Measurements from ENCODE around the gene CLEC16A. TPM values are rescaled to one million over a fixed set of nuclear protein-coding genes. Genes with fewer than 3 reads are reported as not detected.

The CLEC16A gene
- total and polyA plus RNA-seq, 2 experiments from 2014 or later, result 9.9 to 24.1 TPM

DNA sequence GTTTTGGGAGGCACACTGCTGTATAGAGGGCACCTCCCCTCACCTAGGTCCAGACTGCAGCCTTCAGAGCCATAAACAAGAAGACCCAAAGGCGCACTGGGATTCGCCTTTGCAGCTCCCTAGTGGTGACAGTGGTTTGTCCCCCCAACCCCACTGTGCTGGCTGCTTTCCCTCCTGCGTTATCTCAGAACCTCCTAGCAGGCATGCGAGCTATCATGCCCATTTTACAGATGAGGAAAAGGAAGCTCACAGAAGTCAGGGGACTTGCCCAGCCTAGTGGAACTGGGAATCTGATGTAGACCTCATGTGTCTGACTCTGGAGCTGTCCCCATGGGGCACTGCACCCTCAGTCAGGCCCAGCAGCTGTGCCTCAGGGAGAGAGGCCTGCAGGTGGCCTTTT is 115.2 kb downstream of the CLEC16A start:
- no peaks in the 10 kb centered on the region for H3K36me3 Mint-ChIP-seq (ENCODE audit: low read depth)
- Histone ChIP-seq H3K79me2 (replicated peaks; ENCODE audit: insufficient read depth) (no peaks in the 10 kb centered on the region), H3K4me3 (no peak overlapping the region), H3K36me3 (ENCODE audit: insufficient read depth) (no peaks in the 10 kb centered on the region), H4K20me1 (replicated peaks; ENCODE audit: insufficient read depth) (no peaks in the 10 kb centered on the region), H2AFZ (no peak overlapping the region), H3K4me1 (ENCODE audit: insufficient read depth) (no peaks in the 10 kb centered on the region), H3K9me2 (ENCODE audit: insufficient read depth) (no peaks in the 10 kb centered on the region), H3K27me3 (ENCODE audit: insufficient read depth) (no peaks in the 10 kb centered on the region), H3K4me2 (no peak overlapping the region), H3F3A (replicated peaks; ENCODE audit: low read depth) (no peaks in the 10 kb centered on the region), H3K27ac (ENCODE audit: low read depth) (no peak overlapping the region)
- no peaks in the 10 kb centered on the region for H3K9me3 Mint-ChIP-seq
- no peak overlapping the region for H3K4me3 Mint-ChIP-seq
- H3K27ac Mint-ChIP-seq, result no peak overlapping the region
- peaks cover 8% of the 10 kb centered on the region for H3K4me1 Mint-ChIP-seq
- DNase-seq (ENCODE audit: low spot score), result no peak
- TF ChIP-seq, protein P1, sequence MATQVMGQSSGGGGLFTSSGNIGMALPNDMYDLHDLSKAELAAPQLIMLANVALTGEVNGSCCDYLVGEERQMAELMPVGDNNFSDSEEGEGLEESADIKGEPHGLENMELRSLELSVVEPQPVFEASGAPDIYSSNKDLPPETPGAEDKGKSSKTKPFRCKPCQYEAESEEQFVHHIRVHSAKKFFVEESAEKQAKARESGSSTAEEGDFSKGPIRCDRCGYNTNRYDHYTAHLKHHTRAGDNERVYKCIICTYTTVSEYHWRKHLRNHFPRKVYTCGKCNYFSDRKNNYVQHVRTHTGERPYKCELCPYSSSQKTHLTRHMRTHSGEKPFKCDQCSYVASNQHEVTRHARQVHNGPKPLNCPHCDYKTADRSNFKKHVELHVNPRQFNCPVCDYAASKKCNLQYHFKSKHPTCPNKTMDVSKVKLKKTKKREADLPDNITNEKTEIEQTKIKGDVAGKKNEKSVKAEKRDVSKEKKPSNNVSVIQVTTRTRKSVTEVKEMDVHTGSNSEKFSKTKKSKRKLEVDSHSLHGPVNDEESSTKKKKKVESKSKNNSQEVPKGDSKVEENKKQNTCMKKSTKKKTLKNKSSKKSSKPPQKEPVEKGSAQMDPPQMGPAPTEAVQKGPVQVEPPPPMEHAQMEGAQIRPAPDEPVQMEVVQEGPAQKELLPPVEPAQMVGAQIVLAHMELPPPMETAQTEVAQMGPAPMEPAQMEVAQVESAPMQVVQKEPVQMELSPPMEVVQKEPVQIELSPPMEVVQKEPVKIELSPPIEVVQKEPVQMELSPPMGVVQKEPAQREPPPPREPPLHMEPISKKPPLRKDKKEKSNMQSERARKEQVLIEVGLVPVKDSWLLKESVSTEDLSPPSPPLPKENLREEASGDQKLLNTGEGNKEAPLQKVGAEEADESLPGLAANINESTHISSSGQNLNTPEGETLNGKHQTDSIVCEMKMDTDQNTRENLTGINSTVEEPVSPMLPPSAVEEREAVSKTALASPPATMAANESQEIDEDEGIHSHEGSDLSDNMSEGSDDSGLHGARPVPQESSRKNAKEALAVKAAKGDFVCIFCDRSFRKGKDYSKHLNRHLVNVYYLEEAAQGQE (IDR thresholded peaks at IDR 0.05; ENCODE audit: unreplicated experiment), result no peak
- no peak for TF ChIP-seq NANOG (IDR thresholded peaks at IDR 0.05; ENCODE audit: borderline replicate concordance)
- no peak for TF ChIP-seq ETS1 (IDR thresholded peaks at IDR 0.05)
- TF ChIP-seq ZNF331 (CRISPR knock-in tag; IDR thresholded peaks at IDR 0.05; ENCODE audit: low read depth), result no peak
- no peak for TF ChIP-seq EZH2phosphoT487 (IDR thresholded peaks at IDR 0.05; ENCODE audit: unreplicated experiment)
- no peak for TF ChIP-seq STAT1 (IDR thresholded peaks at IDR 0.05; ENCODE audit: unreplicated experiment)
- TF ChIP-seq JUNB (IDR thresholded peaks at IDR 0.05; ENCODE audit: unreplicated experiment), result no peak
- no peak for TF ChIP-seq CTCF (conservative IDR thresholded peaks at IDR 0.05; ENCODE audit: low read depth in 2 of 2)
- TF ChIP-seq ZNF114 (CRISPR knock-in tag; IDR thresholded peaks at IDR 0.05), result no peak
- TF ChIP-seq, protein P2, sequence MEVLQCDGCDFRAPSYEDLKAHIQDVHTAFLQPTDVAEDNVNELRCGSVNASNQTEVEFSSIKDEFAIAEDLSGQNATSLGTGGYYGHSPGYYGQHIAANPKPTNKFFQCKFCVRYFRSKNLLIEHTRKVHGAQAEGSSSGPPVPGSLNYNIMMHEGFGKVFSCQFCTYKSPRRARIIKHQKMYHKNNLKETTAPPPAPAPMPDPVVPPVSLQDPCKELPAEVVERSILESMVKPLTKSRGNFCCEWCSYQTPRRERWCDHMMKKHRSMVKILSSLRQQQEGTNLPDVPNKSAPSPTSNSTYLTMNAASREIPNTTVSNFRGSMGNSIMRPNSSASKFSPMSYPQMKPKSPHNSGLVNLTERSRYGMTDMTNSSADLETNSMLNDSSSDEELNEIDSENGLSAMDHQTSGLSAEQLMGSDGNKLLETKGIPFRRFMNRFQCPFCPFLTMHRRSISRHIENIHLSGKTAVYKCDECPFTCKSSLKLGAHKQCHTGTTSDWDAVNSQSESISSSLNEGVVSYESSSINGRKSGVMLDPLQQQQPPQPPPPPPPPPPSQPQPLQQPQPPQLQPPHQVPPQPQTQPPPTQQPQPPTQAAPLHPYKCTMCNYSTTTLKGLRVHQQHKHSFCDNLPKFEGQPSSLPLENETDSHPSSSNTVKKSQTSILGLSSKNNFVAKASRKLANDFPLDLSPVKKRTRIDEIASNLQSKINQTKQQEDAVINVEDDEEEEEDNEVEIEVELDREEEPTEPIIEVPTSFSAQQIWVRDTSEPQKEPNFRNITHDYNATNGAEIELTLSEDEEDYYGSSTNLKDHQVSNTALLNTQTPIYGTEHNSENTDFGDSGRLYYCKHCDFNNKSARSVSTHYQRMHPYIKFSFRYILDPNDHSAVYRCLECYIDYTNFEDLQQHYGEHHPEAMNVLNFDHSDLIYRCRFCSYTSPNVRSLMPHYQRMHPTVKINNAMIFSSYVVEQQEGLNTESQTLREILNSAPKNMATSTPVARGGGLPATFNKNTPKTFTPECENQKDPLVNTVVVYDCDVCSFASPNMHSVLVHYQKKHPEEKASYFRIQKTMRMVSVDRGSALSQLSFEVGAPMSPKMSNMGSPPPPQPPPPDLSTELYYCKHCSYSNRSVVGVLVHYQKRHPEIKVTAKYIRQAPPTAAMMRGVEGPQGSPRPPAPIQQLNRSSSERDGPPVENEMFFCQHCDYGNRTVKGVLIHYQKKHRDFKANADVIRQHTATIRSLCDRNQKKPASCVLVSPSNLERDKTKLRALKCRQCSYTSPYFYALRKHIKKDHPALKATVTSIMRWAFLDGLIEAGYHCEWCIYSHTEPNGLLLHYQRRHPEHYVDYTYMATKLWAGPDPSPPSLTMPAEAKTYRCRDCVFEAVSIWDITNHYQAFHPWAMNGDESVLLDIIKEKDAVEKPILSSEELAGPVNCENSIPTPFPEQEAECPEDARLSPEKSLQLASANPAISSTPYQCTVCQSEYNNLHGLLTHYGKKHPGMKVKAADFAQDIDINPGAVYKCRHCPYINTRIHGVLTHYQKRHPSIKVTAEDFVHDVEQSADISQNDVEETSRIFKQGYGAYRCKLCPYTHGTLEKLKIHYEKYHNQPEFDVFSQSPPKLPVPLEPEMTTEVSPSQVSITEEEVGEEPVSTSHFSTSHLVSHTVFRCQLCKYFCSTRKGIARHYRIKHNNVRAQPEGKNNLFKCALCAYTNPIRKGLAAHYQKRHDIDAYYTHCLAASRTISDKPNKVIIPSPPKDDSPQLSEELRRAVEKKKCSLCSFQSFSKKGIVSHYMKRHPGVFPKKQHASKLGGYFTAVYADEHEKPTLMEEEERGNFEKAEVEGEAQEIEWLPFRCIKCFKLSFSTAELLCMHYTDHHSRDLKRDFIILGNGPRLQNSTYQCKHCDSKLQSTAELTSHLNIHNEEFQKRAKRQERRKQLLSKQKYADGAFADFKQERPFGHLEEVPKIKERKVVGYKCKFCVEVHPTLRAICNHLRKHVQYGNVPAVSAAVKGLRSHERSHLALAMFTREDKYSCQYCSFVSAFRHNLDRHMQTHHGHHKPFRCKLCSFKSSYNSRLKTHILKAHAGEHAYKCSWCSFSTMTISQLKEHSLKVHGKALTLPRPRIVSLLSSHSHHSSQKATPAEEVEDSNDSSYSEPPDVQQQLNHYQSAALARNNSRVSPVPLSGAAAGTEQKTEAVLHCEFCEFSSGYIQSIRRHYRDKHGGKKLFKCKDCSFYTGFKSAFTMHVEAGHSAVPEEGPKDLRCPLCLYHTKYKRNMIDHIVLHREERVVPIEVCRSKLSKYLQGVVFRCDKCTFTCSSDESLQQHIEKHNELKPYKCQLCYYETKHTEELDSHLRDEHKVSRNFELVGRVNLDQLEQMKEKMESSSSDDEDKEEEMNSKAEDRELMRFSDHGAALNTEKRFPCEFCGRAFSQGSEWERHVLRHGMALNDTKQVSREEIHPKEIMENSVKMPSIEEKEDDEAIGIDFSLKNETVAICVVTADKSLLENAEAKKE (CRISPR knock-in tag; IDR thresholded peaks at IDR 0.05), result no peak
- TF ChIP-seq CREB1 (CRISPR knock-in tag; IDR thresholded peaks at IDR 0.05; ENCODE audit: low read depth), result no peak
- TF ChIP-seq POLR2AphosphoS5 (IDR thresholded peaks at IDR 0.05; ENCODE audit: low read depth), result no peak
- TF ChIP-seq EZH2 (IDR thresholded peaks at IDR 0.05; ENCODE audit: low read depth, unreplicated experiment), result no peak
- ATAC-seq, result no peak
- H3K27me3 Mint-ChIP-seq (ENCODE audit: insufficient read depth, low read depth, poor library complexity), result no peaks in the 10 kb centered on the region

Measured in GM23338 (cell line).